AG04449 (cell line): ENCODE data around the gene OSGIN1.

Experiments
- CTCF ChIA-PET: fragments of 350-600 bp; formaldehyde crosslinking; extraction: SDS; loops from one replicate; lab custom pipeline; 2021; ENCODE audit warnings: antibody characterized with exemption; lab: Yijun Ruan, JAX
- POLR2A ChIA-PET: fragments of 400-600, 350-600 bp; formaldehyde crosslinking; extraction: SDS; loops from one replicate; lab custom pipeline; 2020; ENCODE audit warnings: antibody characterized with exemption, inconsistent platforms; lab: Yijun Ruan, JAX
- DNase-seq: peaks from one replicate; pipeline ENCODE4 v3.0.0-alpha.2; 2010; ENCODE audit warnings: low read depth, low spot score
- H3K4me3 ChIP-seq: 2 replicates; pipeline ENCODE4 v1.5.1; 2011; ENCODE audit warnings: low read depth, mild to moderate bottlenecking, control low read depth, low read length
- TF ChIP-seq, protein P1 (sequence below): IDR thresholded peaks from one replicate; pipeline ENCODE4 v1.5.1; 2011; ENCODE audit warnings: mild to moderate bottlenecking, moderate library complexity, low read length, control low read depth, inconsistent platforms; ENCODE audit not compliant: insufficient read depth; ENCODE audit errors: missing control alignments

The OSGIN1 gene, protein sequence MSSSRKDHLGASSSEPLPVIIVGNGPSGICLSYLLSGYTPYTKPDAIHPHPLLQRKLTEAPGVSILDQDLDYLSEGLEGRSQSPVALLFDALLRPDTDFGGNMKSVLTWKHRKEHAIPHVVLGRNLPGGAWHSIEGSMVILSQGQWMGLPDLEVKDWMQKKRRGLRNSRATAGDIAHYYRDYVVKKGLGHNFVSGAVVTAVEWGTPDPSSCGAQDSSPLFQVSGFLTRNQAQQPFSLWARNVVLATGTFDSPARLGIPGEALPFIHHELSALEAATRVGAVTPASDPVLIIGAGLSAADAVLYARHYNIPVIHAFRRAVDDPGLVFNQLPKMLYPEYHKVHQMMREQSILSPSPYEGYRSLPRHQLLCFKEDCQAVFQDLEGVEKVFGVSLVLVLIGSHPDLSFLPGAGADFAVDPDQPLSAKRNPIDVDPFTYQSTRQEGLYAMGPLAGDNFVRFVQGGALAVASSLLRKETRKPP

DNA sequence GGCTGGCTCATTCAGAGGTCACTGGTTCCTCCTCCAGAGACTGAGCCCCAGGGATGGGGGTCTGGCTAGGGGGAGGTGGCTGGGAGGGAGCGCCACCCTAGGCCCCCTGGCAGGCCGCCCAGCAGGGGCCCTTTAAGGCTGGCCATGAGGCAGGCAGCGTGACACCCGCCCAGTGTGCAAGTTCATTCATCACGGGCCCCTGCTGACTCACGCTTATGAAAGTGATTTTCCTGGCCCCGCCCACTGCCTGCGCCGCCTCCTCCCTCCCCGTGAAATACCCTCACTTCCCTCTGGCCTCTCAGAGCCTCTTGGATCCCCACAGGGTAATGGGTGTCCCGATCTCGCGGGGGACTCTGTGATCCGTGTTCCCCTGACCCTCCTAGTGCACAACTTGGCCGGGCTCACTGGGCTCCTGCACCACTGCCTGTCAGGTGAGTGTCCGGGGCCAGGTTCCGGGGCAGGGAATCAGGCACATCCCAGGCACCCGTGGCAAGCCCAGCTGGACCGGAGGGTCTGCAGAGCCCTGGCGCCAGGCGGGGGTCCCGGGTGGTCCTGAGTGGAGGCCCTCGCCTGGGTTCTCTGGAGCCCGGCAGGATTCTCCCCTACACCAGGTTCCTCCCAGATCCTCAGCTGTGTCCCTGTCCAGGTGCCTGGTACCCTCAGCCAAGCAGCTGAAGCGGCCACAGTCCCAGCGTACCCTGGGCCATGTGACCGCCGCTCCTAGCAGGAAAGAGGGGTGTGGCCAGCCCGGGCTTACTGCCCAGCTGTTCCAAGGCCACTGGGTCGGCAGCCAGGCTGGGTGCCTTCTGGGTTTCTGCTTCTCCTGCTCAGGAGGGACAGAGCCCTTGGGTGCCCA, at the start of gene OSGIN1:
OSGIN1 (plus strand) TSS at position 301 of the 856 bp plus-strand sequence. CDS start 4,432 bp downstream, outside the sequence.
- CTCF ChIA-PET: interaction anchor here (0.9 to 16.0 kb wide), 16 partner anchors 8 to 355 kb away, joined by 3 to 662 read pairs (median 4); no protein-coding TSS in a partner anchor
- H3K4me3 ChIP-seq: peak within 1 kb of the TSS; percentile 69
- POLR2A ChIA-PET: interaction anchor here (0.7 kb wide), 1 partner anchor 27 kb away, joined by 4 read pairs; no protein-coding TSS in a partner anchor

DNA sequence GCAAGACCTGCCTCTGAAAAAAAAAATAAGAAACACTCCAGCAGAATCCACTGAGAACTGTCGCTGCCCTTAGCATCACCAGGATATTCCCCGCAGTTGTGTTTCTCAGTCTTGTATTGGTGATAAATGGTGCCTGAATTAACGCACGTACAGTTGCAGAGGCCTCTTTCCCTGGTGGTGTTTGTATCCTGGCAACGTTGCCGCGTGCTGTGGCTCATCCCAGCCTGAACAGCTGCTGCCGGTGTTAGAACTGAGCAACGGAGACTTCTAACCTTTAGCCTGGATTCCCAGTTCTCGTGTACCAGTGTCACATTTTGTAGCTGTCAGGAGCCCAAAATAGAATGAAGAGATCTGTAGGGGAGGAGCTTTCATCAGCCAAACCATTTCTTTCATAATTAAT, 49.3 kb upstream of the OSGIN1 start:
- no peak for DNase-seq
- TF ChIP-seq, protein P1, sequence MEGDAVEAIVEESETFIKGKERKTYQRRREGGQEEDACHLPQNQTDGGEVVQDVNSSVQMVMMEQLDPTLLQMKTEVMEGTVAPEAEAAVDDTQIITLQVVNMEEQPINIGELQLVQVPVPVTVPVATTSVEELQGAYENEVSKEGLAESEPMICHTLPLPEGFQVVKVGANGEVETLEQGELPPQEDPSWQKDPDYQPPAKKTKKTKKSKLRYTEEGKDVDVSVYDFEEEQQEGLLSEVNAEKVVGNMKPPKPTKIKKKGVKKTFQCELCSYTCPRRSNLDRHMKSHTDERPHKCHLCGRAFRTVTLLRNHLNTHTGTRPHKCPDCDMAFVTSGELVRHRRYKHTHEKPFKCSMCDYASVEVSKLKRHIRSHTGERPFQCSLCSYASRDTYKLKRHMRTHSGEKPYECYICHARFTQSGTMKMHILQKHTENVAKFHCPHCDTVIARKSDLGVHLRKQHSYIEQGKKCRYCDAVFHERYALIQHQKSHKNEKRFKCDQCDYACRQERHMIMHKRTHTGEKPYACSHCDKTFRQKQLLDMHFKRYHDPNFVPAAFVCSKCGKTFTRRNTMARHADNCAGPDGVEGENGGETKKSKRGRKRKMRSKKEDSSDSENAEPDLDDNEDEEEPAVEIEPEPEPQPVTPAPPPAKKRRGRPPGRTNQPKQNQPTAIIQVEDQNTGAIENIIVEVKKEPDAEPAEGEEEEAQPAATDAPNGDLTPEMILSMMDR: no peak
- ChIA-PET POLR2A (no interaction called here), CTCF (interaction anchor here (4.3 kb wide), 1 partner anchor 22 kb away, joined by 28 read pairs; no protein-coding TSS in a partner anchor)
- no peak overlapping the region for H3K4me3 ChIP-seq

More for the DNA sequence above, at the start of gene OSGIN1:
- peak; percentile 34 for DNase-seq
- TF ChIP-seq, protein P1: no peak

DNA sequence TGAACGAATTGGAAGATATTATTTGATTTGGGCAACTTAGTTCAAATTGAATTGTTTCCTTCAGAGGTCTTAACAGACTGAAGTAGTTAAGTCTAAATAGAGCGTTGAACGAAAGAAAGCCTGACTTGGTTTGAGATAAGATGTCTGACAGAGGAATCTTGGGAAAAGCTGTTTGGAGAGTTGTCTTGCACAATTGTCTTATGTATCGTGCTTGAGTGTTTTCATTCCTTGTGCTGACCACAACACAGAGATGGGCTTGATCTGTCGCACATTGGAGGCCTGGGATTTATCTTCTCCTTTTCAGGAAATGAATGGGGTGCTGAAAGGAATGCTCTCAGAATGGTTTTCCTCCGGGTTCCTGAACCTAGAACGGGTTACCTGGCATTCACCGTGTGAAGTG, 46.4 kb upstream of the OSGIN1 start:
- H3K4me3 ChIP-seq: no peak overlapping the region
- ChIA-PET CTCF (interaction anchor here (4.3 kb wide), 1 partner anchor 19 kb away, joined by 28 read pairs; no protein-coding TSS in a partner anchor), POLR2A (no interaction called here)
- TF ChIP-seq, protein P1: no peak
- DNase-seq: no peak

DNA sequence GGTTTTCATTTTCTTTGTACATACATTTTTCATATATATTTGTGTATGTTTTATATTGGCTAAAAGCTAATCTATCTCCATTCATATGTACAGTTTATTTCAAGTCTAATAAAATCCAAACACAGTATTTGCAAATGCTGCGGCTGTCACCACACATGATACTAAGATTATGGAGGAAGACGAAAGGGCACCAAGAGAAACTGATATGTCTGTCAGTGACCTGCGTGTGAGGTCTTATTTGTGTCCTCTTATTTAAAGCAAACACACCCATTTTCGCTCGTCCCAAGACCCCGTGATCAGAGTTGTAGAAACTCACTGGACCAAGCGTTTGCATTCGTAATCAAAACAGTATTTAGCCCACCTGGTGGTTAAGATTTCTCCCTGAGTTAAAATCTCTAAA, 45.9 kb upstream of the OSGIN1 start:
- DNase-seq: no peak
- H3K4me3 ChIP-seq: no peak overlapping the region
- CTCF ChIA-PET: interaction anchor here (4.3 kb wide), 1 partner anchor 19 kb away, joined by 28 read pairs; no protein-coding TSS in a partner anchor
- TF ChIP-seq, protein P1: no peak
- POLR2A ChIA-PET: no interaction called here

DNA sequence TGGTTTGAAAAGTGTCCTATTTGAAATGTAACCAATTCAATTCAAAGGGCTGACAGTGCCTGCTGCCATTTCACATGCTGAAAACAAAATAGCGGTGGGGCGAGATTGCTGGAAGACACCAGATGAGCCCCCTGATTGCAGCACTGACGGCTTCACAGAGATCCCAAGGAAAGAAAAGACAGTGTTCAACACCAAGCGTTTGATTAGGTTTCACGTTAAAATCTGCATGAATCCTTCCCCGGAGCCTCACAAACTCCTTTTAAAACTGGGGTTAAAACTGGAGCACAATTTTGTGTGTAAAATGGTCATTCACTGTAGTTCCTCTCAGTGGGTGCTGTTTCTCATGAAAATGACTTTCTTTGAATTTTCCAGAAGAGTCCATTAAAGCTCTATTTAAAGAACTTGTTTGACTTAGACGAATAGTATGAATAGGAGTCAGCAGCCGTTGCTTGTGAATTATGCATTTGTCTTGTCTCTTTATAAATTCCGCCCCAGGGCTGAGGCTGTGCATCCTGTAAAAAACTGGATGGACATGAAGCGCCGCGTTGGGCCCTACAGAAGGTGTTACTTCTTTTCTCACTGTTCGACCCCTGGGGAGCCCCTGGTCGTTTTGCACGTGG, 45.3 kb upstream of the OSGIN1 start:
- H3K4me3 ChIP-seq: no peak overlapping the region
- POLR2A ChIA-PET: no interaction called here
- CTCF ChIA-PET: interaction anchor here (1.1 to 4.3 kb wide), 2 partner anchors 18 to 49 kb away, joined by 3 to 28 read pairs; no protein-coding TSS in a partner anchor
- TF ChIP-seq, protein P1: no peak
- no peak for DNase-seq
